Upper lobe of right lung (tissue), 1 donor: ENCODE data around the gene AP3S2. TPM values are rescaled to one million over a fixed set of nuclear protein-coding genes. Genes with fewer than 3 reads are reported as not detected.

Experiments used
- ATAC-seq: fragments of 200-7000 bp; cut with Tn5 transposase; one replicate; pipeline ENCODE4 v1.9.1; 2020; ENCODE audit warnings: mild to moderate bottlenecking, moderate library complexity
- DNase-seq: peaks from one replicate; pipeline ENCODE4 v3.0.0-alpha.2; 2020
- H3K27ac ChIP-seq: fragments of 200-600 bp; one replicate; pipeline ENCODE4 v1.8.0; 2022
- H3K27me3 ChIP-seq: fragments of 200-600 bp; one replicate; pipeline ENCODE4 v1.8.0; 2022; ENCODE audit warnings: mild to moderate bottlenecking
- H3K36me3 ChIP-seq: fragments of 200-600 bp; one replicate; pipeline ENCODE4 v1.8.0; 2022
- H3K4me1 ChIP-seq: fragments of 200-600 bp; one replicate; pipeline ENCODE4 v1.8.0; 2022
- H3K4me3 ChIP-seq: fragments of 200-600 bp; one replicate; pipeline ENCODE4 v1.8.0; 2022; ENCODE audit warnings: mild to moderate bottlenecking
- H3K9me3 ChIP-seq: fragments of 200-600 bp; one replicate; pipeline ENCODE4 v1.8.0; 2022
- CTCF ChIP-seq: fragments of 200-600 bp; IDR thresholded peaks from one replicate; pipeline ENCODE4 v1.8.0; 2022; ENCODE audit warnings: antibody characterized with exemption
- intact Hi-C: fragments of 100-400 bp; cut with DNase I; formaldehyde crosslinking; loops from one replicate; pipeline ENCODE4 v1.11.0; 2022
- total RNA-seq: library from RNA; stranded (reverse); fragmentation: NEBNext Ultra II Directional; extraction: Animal tissue kit (Norgen Biotek cat#: 25700); gene quantifications from one replicate; pipeline ENCODE4 v1.2.1, GENCODE V29; 2021
- donor health status: DM: no; HTN: yes; CAD: no; lungs with severe emphysema.

AP3S2 gene
- total RNA-seq, 1 donor from 2014 or later = 32.1 TPM

- DNase-seq (no peak), ATAC-seq (no peak)
- intact Hi-C loops = no loop called here
- no peak for TF ChIP-seq CTCF
- no peak overlapping the region for H3K4me3 ChIP-seq
- peaks cover 2% of the 10 kb centered on the region for H3K4me1 ChIP-seq
- H3K27me3 ChIP-seq = peaks cover 9% of the 10 kb centered on the region
- H3K27ac ChIP-seq = no peak overlapping the region
- no peaks in the 10 kb centered on the region for H3K9me3 ChIP-seq
- H3K36me3 ChIP-seq = no peaks in the 10 kb centered on the region
Observed at GRCh38 chr15:89809787-89810148, 84.0 kb downstream of the AP3S2 start.

- H3K27ac ChIP-seq = no peak overlapping the region
- H3K4me3 ChIP-seq = no peak overlapping the region
- TF ChIP-seq CTCF = no peak
- H3K36me3 ChIP-seq = no peaks in the 10 kb centered on the region
- no peaks in the 10 kb centered on the region for H3K4me1 ChIP-seq
- intact Hi-C loops = no loop called here
- DNase-seq = no peak
- H3K9me3 ChIP-seq = no peaks in the 10 kb centered on the region
- ATAC-seq = no peak
- peaks cover 4% of the 10 kb centered on the region for H3K27me3 ChIP-seq
Observed at GRCh38 chr15:89809093-89809786, 84.6 kb downstream of the AP3S2 start.

DNA sequence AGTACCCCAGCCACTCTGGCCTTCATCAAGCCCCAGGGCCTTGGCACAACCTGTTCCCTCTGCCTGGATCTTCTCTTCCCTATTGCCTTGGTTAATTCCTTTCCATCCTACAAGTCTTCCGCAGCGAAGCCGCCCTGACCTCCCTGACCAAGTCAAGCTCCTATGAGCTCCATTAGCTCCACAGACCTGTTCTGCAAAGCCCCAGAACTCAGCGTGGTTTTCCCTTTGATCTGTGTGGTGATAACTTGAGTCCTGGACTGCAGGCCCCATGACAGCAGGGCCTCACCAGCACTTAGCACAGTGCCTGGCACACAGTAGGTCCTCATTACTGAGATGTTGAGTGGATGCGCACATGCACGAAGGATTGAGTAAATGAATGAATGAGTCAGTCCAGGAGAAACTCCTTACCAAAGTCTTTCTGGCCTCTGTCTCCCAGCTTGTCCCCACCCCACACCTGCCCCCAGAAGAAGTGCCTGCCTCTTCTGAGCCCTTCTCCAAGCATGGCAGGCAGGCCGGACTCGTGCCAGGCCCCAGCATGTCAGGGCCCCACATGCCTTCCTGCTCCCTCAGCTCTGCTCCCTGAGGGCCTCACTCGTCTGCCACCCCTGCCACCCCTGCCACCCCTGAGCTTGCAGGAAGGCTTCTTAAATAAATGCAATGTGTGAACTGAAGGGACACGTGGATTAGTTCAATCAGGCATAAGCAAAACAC lies 85.5 kb downstream of the AP3S2 start:
- no peak for TF ChIP-seq CTCF
- Histone ChIP-seq H3K36me3 (peaks cover 2% of the 10 kb centered on the region), H3K9me3 (no peaks in the 10 kb centered on the region), H3K27ac (no peak overlapping the region), H3K4me3 (no peak overlapping the region), H3K27me3 (no peaks in the 10 kb centered on the region), H3K4me1 (no peaks in the 10 kb centered on the region)
- intact Hi-C loops = no loop called here
- no peak for DNase-seq
- ATAC-seq = no peak

- TF ChIP-seq CTCF = no peak
- peaks cover 7% of the 10 kb centered on the region for H3K36me3 ChIP-seq
- intact Hi-C loops = no loop called here
- ATAC-seq (no peak), DNase-seq (no peak)
- H3K9me3 ChIP-seq = no peaks in the 10 kb centered on the region
- H3K4me3 ChIP-seq = no peak overlapping the region
- H3K27me3 ChIP-seq = no peaks in the 10 kb centered on the region
- no peak overlapping the region for H3K27ac ChIP-seq
- H3K4me1 ChIP-seq = no peaks in the 10 kb centered on the region
Observed at GRCh38 chr15:89807689-89808088, 86.1 kb downstream of the AP3S2 start.

DNA sequence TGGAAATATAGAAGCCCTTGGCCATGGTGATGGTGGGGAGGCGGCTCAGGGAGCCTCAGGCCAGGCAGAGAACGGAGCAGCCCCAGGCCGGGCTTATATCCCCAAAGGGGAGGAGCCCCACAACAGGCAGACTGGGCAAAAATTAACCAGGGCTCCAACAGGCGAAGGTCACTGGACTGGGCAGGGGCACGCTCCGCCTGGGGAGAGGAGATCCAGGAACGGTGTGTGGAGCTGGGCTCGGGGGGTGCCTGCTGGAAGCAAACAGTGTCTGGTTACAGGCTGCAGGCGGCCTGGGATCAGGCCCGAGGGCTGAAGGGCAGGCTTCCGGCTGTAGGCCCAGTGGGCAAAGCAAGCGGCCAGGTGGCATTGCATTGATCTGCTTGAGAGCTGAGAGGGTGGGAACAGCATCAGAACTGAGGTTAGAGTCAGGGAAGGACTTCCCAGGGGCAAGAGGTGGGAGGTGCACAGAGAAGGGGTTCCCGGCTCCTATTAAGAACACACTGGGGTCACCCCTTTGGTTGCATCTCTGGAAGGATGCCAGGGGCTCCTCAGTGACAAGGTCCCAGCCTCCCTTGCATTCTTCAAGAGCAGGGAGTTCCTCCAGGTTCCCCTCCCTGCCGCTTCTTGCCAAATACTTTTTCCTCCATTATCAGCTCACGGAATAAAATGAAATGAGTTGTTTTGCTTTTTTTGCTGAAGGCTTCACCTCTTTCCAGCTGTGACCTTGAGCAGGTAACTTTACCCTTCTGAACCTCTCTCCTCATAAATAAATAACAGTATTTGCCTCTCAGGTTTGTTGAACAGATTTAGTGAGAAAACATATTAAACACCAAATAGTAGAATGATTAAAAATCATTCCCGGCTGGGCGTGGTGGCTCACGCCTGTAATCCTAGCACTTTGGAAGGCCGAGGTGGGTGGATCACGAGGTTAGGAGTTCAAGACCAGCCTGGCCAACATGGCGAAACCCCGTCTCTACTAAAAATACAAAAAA lies 86.9 kb downstream of the AP3S2 start:
- Histone ChIP-seq H3K9me3 (no peaks in the 10 kb centered on the region), H3K27me3 (no peaks in the 10 kb centered on the region), H3K4me3 (no peak overlapping the region), H3K36me3 (peaks cover 7% of the 10 kb centered on the region), H3K4me1 (no peaks in the 10 kb centered on the region), H3K27ac (no peak overlapping the region)
- no peak for TF ChIP-seq CTCF
- DNase-seq (no peak), ATAC-seq (no peak)
- intact Hi-C loops = no loop called here
